Sigmoid colon (tissue), 4 donors: ENCODE results near the gene CEP44.

ENCODE experiments used
- EP300 ChIP-seq, 4 donors: sonication (generic); formaldehyde crosslinking; IDR thresholded peaks; one replicate each; pipeline ENCODE4 v1.6.1; 2017; ENCODE audit warnings: antibody characterized with exemption in 4 of 4
- POLR2A ChIP-seq, 2 donors: fragments of 450-650 bp; IDR thresholded peaks; one replicate each; pipeline ENCODE4 v1.6.1; 2016; ENCODE audit warnings: antibody characterized with exemption in 2 of 2, mild to moderate bottlenecking in 2 of 2, moderate library complexity in 2 of 2
- POLR2AphosphoS5 ChIP-seq, 4 donors: sonication (generic); formaldehyde crosslinking; IDR thresholded peaks; one replicate each; pipeline ENCODE4 v1.6.1; 2017; ENCODE audit warnings: antibody characterized with exemption in 4 of 4
- TF ChIP-seq, protein P1 (sequence below), 4 experiments: fragments of 450-650 bp in 3 of 4; fragments of 200-600 bp in 1 of 4; IDR thresholded peaks; one replicate each; pipeline ENCODE4 v1.5.1; 2016 to 2019; ENCODE audit warnings: antibody characterized with exemption in 4 of 4, mild to moderate bottlenecking in 3 of 4, moderate library complexity in 2 of 4

DNA sequence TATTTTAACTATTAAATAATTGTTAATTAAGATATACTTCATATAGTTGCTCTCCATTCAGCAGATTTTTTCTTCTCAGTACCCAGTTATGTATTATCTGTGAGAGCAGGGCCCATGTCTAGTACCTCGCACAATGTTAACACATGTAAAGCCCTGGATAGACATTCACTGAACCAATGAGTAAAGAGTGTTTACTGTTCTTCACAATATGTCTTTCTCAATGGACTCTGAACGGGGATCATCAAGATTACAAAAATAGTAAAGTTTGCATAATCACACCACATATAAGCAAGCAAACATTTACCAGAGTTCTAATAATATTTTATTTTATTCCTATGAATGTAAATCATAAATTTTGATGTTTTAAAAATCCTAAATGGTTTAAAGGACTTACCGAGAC is 47.4 kb upstream of the CEP44 start:
- no peak for TF ChIP-seq POLR2AphosphoS5 (IDR thresholded peaks at IDR 0.05)
- TF ChIP-seq, protein P1, sequence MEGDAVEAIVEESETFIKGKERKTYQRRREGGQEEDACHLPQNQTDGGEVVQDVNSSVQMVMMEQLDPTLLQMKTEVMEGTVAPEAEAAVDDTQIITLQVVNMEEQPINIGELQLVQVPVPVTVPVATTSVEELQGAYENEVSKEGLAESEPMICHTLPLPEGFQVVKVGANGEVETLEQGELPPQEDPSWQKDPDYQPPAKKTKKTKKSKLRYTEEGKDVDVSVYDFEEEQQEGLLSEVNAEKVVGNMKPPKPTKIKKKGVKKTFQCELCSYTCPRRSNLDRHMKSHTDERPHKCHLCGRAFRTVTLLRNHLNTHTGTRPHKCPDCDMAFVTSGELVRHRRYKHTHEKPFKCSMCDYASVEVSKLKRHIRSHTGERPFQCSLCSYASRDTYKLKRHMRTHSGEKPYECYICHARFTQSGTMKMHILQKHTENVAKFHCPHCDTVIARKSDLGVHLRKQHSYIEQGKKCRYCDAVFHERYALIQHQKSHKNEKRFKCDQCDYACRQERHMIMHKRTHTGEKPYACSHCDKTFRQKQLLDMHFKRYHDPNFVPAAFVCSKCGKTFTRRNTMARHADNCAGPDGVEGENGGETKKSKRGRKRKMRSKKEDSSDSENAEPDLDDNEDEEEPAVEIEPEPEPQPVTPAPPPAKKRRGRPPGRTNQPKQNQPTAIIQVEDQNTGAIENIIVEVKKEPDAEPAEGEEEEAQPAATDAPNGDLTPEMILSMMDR (IDR thresholded peaks at IDR 0.05): no peak
- TF ChIP-seq EP300 (IDR thresholded peaks at IDR 0.05): no peak
- no peak for TF ChIP-seq POLR2A (IDR thresholded peaks at IDR 0.05)
